Suprapubic skin (tissue), 3 donors: ENCODE measurements around the gene STN1.

Source experiments
- POLR2A ChIP-seq, 2 donors: fragments of 450-650 bp; IDR thresholded peaks; one replicate each; pipeline ENCODE4 v1.6.1; 2017; ENCODE audit warnings: antibody characterized with exemption in 2 of 2, mild to moderate bottlenecking in 2 of 2, moderate library complexity in 2 of 2
- TF ChIP-seq, protein P1 (sequence below), 2 donors: fragments of 200-600 bp in 1 of 2; fragments of 450-650 bp in 1 of 2; sonication (generic) in 1 of 2; IDR thresholded peaks; one replicate each; pipeline ENCODE4 v1.5.1; 2016 to 2019; ENCODE audit warnings: antibody characterized with exemption in 2 of 2, mild to moderate bottlenecking in 1 of 2, moderate library complexity in 1 of 2

DNA sequence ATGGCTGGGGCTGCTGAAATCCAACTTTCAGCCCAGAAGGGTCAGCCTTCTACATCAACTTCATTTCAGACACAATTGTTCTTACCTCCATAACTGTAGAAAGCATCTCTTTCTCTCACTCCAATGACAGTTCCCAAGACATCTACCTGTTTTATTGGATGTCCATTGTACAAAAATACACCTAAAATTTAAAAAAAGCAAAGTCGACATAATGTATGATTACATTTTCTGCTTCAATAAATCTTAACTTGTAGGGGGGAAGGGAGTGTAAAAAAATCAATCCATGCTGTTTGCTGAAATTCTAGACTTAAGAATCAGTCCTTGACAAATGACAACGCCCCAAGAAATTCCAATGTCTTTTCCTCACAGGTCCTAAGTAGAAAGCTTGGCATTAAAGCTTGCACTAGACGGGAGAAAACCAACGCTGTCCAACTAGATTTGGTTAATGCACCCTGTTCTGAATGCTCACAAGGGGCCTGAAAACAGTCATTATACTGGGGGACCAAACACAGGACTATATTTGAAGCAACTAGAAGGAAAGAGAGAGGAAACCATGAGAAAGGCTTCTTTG lies 7.5 kb downstream of the STN1 start:
- TF ChIP-seq, protein P1, sequence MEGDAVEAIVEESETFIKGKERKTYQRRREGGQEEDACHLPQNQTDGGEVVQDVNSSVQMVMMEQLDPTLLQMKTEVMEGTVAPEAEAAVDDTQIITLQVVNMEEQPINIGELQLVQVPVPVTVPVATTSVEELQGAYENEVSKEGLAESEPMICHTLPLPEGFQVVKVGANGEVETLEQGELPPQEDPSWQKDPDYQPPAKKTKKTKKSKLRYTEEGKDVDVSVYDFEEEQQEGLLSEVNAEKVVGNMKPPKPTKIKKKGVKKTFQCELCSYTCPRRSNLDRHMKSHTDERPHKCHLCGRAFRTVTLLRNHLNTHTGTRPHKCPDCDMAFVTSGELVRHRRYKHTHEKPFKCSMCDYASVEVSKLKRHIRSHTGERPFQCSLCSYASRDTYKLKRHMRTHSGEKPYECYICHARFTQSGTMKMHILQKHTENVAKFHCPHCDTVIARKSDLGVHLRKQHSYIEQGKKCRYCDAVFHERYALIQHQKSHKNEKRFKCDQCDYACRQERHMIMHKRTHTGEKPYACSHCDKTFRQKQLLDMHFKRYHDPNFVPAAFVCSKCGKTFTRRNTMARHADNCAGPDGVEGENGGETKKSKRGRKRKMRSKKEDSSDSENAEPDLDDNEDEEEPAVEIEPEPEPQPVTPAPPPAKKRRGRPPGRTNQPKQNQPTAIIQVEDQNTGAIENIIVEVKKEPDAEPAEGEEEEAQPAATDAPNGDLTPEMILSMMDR (IDR thresholded peaks at IDR 0.05), result no peak
- TF ChIP-seq POLR2A (IDR thresholded peaks at IDR 0.05), result no peak
